ENCODE data around the gene BMP5.

- no peak for TF ChIP-seq CTCF (IDR thresholded peaks at IDR 0.05)
- no peak for TF ChIP-seq POLR2AphosphoS5 (IDR thresholded peaks at IDR 0.05)
Observed at GRCh38 chr6:55892749-55893357, 17.5 kb upstream of the BMP5 start.

All from suprapubic skin (tissue), 3 donors.